Fibroblast of skin of left quadriceps (primary cell): ENCODE results near the gene GPR108.
"Not testable (repeated sequence)": the region's sequence is repeated elsewhere in the genome, so short reads cannot be mapped to it uniquely, and the experiment has no call there.

Experiments
- DNase-seq, 2 experiments: peaks; one replicate each; pipeline ENCODE4 v3.0.0-alpha.2; 2013; ENCODE audit warnings: low read depth in 2 of 2

The GPR108 gene

DNA sequence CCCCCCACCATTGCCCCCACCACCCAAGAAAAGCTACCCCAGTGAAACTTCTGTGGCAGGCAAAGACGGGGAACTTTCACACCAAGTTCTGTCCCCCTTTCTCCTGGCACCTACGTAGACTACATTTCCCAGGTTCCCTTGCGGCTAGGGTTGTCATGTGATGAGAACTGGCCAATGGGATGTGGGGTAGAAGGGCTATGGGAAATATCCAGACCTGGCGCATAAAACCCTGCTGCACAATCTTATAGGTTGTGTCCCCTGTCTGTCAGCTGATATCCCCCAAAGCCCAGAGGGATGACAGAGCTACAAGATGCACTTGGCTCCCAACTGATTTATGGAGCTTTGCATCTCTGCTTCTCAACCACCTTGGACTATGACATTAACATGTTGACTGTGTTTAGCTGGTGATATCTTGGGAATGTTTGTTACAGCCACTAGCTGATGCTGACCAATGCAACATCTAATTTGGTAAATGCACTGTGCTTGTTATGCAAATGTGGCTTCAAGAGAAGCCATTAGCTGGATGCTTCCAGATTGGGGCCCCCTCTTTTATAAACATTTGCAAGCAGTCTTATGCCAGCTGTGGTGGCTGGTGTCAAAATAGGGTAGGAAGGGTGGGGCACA, 23.8 kb upstream of the GPR108 start:
- DNase-seq = no peak

DNA sequence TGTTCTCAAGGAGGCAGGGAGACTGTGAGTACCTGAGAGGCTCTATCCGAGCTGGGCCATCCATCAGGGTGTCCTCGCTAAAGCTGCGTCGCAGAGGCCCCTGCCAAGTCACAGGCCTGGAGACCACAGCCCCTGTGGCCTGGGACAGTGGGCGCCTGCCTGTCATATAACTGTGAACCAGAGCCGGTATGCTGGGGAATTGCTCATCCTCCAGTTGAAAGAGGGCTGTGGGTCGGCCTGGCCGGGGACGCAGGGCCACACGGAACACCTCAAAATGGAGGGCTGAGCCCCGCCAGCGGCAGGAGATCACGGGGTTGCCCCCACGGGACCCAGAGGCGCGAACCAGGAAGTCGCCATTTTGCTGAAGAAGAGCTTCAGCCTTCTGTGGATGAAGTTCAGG, 23.2 kb upstream of the GPR108 start:
- no peak for DNase-seq

DNA sequence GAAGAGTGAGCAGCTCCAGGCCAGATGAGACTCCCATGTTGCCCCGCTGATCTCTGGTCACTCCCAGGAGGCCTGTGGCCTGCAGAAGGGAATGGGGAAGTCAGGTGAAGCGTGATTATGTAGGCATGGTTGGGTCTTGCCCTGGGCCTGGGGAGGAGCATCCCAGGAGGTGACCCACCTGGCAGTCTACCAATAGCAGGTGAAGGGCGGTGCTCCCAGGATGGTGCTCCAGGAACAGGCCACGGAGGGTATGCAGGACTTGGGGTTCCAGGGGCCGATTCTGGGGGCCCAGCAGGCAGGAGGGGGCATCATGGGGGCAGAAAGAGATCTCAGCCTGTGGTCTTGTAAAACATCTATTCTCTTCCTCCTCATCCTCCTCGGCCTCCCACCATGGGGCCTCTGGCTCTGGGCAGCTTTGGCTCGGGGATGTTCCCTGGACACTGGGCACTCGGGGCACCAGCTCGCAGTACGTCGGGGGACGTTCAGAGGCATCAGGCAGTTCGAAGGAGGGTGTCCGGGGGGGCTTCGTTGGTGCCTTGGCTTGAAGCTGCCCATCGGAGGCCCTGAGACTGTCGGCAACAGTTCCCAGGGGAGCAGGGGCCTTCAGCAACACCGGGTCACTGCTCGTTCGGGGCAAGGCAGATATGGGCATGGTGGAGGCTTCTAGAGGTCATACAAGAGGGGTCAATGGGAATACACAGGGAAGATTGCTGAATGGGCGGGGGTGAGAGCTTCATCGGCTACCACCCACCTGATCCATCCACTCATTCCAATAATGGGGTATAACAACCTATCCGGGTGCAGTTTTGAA, 17.5 kb upstream of the GPR108 start:
- DNase-seq = no peak

DNA sequence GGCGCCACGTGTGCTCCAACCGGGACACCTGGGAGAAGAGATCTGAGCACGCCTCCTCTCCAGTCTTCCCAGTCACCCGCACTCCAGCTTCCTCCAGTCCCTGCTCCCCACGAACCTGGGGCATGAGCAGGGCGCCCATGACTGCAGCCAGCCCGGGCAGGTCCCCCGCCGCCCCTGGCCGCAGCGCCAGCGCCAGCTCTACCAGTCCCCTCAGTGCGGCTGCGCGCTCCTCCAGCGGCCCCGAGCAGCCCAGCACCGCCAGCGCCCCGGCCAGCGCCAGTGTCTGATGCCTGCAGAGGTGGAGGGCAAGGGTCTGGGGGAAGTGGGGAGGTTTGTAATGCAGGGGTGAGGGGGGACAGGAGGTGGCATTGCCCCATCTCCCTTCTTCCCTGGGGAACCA, 16.8 kb upstream of the GPR108 start:
- no peak for DNase-seq

DNA sequence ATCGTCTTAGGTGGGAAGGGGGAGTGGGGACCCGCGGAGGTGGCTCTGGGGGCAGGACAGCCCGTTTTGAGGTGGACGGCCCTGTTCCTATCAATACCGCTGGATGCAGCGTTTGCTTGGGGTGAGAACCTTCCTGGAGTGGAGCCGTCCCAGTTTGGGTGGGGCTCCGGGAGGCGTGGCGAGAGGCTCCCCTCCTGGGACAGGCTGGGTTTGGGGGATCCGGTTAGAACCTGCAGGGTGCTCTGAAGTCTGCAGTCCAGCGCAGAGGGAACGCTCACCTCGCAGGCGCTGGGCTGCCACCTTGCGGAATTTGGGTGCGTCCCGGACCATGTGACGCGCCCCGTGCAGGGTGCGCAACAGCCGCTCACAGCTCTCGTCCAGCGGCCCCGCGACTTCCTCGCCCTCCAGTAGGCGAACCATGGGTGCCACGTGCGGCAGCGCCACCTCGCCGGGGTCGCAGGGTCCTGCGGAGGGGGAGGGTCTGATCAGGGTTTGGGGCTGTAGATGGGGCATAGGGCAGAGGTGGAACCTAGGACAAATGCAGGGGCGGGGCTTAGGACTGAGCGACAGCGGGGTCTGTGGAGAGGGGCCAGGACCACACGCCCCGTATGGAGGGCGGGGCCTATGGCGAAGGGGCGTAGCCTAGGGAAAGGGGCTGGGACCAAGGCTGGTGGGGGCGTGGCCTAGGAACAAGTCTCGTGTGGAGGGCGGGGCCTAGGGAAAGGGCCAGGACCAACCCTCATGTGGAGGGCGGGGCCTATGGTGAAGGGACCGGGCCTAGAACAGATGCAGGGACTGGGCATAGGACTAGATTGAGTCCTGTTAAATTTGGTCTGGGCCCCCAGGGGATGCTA, 16.0 kb upstream of the GPR108 start:
- DNase-seq = no peak

DNA sequence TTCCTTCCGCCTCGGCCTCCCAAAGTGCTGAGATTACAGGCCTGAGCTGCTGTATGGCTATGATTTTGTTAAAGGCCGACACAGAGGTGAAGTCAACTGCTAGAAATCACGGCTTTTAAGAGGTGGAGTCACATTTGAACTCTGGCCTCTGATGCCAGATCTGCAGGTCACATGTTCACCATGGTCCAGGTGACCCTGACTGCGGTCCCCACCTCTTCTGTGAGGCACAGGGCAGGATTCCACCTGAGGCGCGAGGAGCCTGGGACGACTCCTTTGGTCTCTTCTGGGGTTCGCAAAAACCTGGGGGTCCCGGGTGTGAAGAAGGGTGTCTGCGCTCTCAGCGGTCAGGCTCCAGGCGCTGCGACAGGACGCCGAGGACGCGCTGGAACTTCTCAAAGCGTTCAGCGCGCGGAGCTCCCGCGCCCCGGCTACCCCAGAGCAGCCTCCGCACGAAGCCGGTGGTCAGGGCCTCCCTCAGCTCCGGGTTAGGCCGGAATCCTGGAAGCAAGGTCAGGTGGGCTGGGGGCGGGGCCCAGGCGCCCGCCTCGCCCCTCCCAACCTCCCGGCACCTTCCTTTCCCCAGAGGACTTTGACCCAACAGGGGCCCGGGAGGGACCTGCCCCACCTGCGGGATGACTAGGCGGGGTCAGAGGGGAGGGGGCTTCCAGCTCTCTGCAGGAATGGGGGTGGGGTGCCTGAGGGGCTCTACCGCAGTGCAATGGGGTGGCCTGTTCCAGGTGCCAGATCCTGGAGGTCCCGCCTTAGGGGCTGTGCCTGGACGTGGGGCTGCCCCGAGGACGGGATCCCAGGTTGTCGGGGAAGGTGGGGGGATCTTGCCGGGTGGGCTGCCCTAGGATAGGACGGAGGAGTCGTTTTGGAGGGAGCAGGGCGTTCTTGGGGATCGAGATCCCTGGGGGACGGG, 15.1 kb upstream of the GPR108 start:
- no peak for DNase-seq

DNA sequence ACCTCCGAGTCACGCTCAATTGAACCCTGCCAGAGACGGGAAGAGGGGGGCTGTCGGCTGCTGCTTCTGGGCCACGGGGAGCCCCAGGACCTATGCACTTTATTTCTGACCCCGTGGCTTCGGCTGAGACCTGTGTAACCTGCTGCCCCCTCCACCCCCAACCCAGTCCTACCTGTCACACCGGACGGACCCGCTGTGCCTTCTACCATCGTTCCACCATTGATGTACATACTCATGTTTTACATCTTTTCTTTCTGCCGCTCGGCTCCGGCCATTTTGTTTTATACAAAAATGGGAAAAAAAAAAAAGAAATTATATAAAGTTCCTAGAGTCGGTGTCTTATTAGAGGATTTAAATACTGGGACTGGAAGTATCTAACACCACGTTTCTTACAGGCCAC, 13.8 kb upstream of the GPR108 start:
- DNase-seq = no peak

DNA sequence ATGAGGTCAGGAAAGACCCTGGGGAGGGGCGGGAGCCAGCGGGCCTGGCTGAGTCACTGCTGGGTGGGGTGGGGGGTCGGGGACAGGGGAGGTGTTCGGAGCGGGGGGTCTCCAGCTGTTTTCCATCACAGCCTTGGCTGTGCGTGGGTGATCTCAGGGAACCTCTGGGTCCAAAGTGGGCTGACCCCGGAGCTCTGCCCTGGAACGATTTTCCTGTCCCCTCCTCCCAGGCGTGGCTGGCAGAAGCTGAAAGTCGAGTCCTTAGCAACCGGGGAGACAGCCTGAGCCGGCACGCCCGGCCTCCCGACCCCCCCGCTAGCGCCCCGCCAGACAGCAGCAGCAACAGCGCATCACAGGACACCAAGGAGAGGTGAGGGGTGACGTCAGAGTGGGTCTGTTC, 12.7 kb upstream of the GPR108 start:
- no peak for DNase-seq

DNA sequence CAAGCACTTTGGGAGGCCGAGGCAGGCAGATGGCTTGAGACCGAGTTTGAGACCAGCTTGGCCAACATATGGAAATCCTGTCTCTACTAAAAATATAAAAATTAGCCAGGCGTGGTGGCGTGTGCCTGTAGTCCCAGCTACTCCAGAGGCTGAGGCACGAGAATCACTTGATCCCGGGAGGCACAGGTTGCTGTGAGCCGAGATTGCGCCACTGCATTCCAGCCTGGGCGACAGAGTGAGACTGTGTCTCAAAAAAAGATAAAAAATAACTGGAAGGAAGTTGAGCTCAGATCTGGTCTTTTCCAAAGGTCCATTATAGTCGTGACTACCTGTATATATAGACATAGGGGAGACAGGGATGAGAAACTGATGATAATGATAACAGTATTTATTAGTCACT, 11.2 kb upstream of the GPR108 start:
- not testable (repeated sequence) for DNase-seq

DNA sequence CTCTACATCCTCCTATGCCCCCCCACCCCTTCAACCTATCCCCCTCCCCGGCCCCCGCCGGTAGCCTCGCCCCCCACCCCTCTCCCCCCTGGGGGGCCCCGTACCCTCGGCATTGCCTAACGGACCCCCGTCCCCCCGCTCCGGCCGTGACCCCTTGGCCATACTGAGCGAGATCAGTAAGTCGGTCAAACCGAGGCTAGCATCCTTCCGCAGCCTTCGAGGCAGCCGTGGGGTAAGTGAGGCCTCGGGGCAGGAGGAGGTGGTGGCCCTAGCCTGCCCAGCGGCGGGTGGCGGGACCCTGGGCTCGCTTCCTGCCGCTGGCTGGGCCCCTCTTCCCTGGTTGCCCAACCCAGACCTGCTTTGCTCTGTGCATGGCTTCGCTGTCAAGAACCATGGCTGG, 8.6 kb upstream of the GPR108 start:
- no peak for DNase-seq

DNA sequence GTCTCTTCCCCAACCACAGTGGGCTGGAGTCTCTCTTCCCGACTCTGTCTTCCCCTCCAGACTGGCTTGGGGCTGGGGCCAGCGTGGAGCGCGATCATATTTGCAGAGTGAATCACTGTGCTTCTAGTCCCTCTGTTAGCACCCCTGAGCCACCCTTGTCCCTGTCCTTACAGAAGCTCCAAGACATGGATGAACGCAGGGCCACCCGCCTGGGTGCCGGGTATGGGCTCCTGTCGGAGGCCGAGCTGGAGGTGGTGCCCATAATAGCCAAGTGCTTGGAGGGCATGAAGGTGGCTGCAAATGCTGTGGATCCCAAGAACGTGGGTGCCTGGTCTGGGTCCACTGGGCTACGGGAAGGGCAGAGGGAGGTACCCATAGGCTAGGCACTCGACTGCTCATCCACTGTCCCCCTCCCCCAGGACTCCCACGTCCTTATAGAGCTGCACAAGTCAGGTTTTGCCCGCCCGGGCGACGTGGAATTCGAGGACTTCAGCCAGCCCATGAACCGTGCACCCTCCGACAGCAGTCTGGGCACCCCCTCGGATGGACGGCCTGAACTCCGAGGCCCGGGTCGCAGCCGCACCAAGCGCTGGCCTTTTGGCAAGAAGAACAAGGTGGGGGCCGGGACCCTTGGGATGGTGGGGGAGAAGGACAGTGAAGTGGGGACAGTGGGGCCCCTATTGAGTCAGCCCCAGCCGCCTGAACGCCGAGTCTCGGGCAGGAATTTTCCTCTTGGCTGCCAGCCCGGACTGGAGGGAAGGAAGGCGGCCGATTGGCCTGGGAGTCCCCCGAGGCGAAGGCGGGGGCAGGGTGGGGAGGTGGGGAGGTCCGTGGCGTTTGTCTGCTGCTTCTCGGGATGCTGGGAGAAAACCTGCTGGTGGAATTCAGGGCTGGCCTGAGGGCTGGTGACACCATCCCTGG, 7.3 kb upstream of the GPR108 start:
- DNase-seq = peak in 1 of 2 experiments; percentile 44

DNA sequence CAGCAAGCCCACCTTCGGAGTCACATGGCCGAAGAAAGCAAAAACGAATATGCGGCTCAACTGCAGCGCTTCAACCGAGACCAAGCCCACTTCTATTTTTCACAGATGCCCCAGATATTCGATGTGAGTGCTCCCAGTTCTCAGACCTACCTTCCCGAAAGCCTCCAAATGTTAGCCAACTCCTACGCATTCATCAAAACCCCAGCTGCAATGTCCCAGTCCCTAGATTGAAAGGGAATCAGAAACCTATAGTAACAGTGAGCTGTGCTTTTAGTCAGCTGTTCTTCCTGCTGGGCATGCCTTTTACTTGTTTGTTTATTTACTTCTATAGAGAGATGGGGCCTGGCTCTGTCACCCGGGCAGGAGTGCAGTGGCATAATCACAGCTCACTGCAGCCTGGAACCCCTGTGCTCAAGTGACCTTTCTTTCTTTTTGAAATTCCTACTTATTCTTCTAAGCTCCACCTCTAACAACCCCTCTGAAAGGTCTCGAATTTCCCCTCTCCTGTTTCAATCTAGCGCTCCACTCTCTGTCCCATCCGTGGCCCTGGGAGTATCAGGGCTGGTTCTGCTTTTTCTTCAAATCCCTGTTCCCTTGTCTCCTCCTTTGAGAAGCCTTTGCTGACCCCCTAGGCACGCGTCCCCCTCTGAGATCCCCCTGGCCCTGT, 6.5 kb upstream of the GPR108 start:
- no peak for DNase-seq

DNA sequence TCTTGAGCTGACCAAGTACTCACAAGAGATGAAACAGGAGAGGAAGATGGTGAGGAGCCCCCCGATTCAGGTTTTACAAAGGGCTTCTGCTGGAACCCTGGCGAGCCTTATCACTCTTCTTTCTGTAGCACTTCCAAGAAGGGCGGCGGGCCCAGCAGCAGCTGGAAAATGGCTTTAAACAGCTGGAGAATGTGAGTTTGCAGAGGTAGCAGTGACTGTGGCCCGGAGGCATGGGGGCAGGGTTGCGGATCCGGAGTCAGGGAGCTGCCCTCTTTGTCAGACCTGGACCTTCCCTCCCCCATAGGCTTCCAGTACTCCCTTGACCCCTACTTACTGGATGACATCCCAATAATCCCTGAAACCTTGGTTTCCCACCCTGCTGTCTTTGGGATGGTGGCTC, 5.7 kb upstream of the GPR108 start:
- no peak for DNase-seq

DNA sequence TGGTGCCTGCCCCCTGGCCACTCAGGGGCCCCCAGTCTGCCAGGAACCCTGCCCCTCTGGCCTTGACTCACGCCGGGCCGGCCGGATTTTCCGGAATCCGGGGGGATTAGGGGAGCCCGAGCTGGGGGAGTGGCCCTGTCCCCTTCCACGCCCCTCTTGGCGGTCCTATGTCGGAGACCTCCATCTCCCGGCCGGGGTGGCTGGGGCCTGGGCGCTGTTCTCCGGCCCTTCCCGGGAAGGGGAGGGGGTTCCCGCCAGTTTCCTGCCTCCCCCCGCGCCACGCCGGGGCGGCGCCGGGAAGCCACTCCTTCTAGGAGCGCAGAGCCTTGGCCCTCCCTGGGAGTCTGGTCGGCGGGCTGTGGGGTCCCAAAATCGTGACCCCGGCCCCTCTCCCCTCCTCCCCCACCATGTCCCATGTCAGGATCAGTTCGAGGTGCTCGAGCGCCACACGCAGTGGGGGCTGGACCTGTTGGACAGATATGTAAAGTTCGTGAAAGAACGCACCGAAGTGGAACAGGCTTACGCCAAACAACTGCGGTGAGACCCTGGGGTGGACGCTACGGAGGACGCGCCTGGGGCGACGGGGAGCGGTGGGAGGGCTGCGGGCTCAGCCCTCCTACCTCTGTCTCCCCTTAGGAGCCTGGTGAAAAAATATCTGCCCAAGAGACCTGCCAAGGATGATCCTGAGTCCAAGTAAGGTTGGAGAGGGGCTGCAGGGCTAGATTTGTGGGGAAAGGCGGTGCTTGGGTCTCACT, 3.4 kb upstream of the GPR108 start:
- DNase-seq = no peak

DNA sequence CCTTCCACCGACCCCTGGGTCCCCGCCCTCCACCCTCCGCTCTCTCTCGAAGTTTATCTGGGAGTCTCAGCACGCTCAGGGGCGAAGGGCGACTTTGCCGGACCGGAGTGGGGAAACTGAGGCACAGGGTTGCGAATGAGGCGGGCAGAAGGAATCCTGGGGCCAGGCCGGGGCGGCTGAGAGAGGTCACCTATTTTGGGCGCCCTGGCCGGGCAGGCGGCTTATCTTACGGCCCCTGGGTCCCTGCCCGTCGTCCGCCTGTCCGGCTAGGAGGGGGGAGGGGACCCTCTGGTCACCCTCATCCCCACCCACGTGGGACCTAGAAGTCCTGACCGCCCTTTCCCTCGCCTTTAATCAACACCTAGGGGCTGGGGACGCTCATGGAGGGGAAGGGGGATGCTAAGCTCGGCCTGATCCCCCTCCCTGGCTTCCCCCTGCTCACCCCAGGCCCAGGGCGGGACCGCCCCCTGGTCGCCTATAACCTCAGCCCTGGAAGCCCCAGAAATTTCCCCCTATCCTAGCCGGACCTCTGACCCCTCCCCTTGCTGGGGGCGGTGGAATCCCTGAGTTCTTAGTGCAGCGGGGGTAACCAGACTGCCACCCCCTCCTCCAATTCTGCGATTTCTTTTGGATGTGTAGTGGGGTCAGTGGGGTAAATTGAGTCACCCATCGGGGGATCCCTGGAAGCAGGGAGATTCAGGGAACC, 2.7 kb upstream of the GPR108 start:
- DNase-seq = no peak

DNA sequence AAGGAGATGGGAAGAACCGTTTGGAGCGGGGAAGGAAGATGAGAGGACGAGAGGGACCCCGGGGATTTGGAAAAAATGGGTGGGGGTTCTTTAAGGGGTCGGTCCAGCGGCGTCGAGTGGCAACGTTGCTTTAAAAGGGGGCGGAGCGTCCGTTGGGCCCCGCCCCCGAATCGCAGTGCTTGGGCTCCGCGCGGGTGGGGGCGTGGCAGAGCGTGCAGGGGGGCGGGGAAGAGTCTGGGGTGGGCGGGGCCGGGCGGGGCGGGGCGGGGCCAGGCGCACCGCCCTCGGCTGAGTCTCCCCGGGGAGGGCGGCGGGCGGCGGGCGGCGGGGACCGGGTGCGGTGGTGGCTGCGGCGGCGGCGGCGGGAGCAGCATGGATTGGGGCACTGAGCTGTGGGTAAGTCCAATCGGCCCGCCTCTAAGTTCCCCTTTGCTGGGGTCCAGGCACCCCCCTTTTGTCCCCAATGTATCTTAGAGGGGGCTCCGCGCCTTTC, 2.1 kb upstream of the GPR108 start, which contains the start of gene TRIP10:
TSS of gene TRIP10 (plus strand) at position 291 of the 493 bp plus-strand sequence. CDS start at position 373, 82 bp downstream.
- DNase-seq = peak; percentile 68 to 71

DNA sequence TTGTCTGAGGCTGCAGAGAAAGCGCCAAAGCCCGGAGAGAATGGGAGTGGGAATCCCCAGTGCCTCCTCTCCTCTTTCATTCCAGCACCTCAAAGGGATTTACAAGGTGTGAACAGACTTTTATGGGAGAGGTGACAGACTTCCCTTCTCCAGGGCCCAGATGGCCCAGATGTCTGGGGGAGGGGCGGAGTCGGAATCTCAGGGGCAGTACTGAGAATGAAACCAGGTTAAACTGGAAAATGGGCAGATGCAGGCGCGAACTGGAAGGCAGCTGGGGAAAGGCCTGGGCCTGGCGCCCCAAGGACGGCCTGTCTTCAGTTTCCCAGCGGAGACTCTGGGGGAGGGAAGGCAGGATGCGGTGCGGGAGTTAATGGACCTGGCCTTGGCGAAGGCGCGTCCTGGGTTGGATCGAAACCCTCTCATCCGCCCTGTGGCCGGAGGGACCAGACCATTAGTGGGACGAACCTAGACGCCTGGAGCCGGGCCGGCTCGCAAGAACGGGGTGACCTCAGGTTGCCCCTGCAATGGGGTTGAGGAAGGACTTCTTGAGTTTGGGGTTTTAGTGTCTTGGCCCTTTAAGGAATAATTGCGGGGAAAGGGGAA, 1.5 kb upstream of the GPR108 start:
- no peak for DNase-seq
